ENCODE results near the gene SLC26A9.
"Not testable (repeated sequence)": the region's sequence is repeated elsewhere in the genome, so short reads cannot be mapped to it uniquely, and the experiment has no call there.

SLC26A9 gene

GRCh38 chr1:205889706-205890105, 53.5 kb downstream of the SLC26A9 start:
- not testable (repeated sequence) for DNase-seq

DNA sequence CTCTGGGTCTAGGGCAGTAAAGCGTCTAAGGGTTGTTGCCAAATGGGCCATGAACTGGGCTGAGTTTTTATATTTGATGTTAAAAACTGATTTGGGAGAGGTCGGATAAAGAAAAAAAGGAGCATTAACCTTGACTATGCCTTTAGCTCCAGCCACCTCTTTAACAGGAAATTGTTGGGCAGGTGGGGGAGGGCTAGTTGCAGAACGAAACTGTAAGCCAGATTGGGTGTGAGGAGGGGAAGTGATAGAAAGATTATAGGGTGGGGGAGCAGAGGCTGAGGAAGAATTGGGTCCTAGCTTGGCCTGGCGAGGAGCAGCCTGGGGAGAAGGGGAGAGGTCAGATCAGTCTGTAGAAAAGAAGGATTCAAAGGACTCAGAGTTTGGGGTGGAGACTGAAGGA, 54.2 kb downstream of the SLC26A9 start:
- not testable (repeated sequence) for DNase-seq

GRCh38 chr1:205883792-205884191, 59.5 kb downstream of the SLC26A9 start:
- DNase-seq = no peak

- DNase-seq = no peak
Measured at GRCh38 chr1:205880923-205881322, 62.3 kb downstream of the SLC26A9 start.

DNA sequence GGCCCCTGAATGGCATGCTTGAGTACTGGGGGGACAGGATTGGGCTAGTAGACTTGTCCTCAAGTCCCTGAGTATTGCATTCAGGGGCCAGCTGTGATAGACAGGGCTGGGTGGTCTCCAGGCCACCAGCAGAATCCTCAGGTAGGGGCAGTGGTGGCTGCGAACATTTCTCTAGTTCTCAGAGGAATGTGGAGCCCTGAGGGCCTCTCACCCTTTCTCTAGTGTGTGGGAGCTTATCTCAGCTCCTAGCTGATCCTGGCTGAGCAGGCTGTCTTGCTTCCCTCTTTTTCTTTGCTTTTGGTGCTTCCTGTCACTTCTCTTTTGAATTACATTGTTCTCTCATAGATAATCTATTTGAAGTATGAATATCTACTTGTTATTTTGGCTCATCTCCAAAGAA, 63.3 kb downstream of the SLC26A9 start:
- DNase-seq = no peak

DNA sequence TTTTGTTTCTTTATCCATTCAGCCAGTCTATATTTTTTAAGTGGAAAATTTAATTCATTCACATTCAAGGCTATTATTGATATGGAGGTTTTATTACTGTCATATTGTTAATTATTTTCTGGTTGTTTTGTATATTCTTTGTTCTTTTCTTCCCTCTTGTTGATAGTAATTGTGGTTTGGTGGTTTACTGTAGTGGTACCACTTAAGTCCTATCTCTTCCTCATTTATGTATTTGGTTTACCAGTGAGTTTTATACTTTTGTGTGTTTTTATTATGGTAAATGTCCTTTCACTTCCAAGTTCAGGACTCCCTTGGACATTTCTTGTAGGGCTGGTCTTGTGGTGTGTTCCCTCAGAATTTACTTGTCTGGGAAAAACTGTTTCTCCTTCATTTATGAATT, 65.2 kb downstream of the SLC26A9 start:
- DNase-seq = no peak

DNA sequence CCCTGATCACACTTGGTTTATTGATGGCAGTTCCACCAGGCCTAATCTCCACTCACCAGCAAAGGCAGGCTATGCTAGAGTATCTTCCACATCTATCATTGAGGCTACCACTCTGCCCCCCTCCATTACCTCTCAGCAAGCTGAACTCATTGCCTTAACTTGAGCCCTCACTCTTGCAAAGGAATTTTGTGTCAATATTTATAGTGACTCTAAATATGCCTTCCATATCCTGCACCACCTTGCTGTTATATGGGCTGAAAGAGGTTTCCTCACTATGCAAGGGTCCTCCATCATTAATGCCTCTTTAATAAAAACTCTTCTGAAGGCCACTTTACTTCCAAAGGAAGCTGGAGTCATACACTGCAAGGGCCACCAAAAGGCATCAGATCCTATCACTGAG, 70.1 kb downstream of the SLC26A9 start:
- DNase-seq = not testable (repeated sequence)

DNA sequence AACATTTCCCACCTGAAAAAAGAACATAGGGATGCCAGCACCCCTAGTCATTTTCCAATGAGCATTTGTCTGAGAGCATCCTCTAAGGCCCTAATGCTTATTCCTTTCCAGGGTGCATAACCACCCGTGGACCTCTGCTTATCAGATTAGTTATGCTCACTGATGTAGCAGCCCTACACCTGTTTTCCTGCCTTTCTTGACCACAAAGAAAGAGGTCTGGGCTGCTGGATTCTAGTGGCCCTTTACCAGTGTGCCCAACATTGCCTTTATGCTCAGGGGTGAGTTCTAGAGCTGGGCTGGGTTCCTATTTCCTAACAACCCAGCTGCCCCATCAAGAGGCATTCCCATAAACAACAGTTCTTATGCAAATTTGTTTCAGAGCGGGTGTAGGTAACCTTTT, 73.0 kb downstream of the SLC26A9 start:
- DNase-seq = no peak

Measured in hippocampal formation (tissue), 2 donors.